IPS DF 19.7 (cell line): Measurements from ENCODE around the gene CBLN3.

Experiments used
- DNase-seq: peaks from one replicate; pipeline ENCODE4 v3.0.0-alpha.2; 2013; ENCODE audit warnings: low read depth, low spot score

CBLN3 gene

GRCh38 chr14:24439257-24439656 is 9.8 kb upstream of the CBLN3 start:
- DNase-seq, result no peak

GRCh38 chr14:24438223-24439097 is 9.0 kb upstream of the CBLN3 start:
- DNase-seq, result no peak

GRCh38 chr14:24437736-24438067 is 8.2 kb upstream of the CBLN3 start:
- DNase-seq, result no peak

- no peak for DNase-seq
These were observed 7.7 kb upstream of the CBLN3 start for GRCh38 chr14:24437020-24437735.

- DNase-seq, result no peak
These were observed 7.0 kb upstream of the CBLN3 start for GRCh38 chr14:24436355-24437019.

- DNase-seq, result no peak
These were observed 6.5 kb upstream of the CBLN3 start for GRCh38 chr14:24435998-24436354.

GRCh38 chr14:24435192-24435810 is 5.8 kb upstream of the CBLN3 start:
- DNase-seq, result no peak

- DNase-seq, result no peak
These were observed 5.2 kb upstream of the CBLN3 start for GRCh38 chr14:24434676-24435075.

- no peak for DNase-seq
These were observed 4.6 kb upstream of the CBLN3 start for GRCh38 chr14:24434036-24434435.

GRCh38 chr14:24432259-24433131 is 3.0 kb upstream of the CBLN3 start:
- no peak for DNase-seq

- peak; percentile 89 for DNase-seq
These were observed 2.2 kb upstream of the CBLN3 start for GRCh38 chr14:24431569-24432258.

GRCh38 chr14:24430682-24431568 is 1.5 kb upstream of the CBLN3 start:
- DNase-seq, result no peak

- DNase-seq, result no peak
These were observed 744 bp upstream of the CBLN3 start for GRCh38 chr14:24430143-24430681.

GRCh38 chr14:24428628-24429394 is 657 bp downstream of the CBLN3 start:
- no peak for DNase-seq

- DNase-seq, result no peak
These were observed 1.6 kb downstream of the CBLN3 start for GRCh38 chr14:24427537-24428508.

- DNase-seq, result no peak
These were observed 2.4 kb downstream of the CBLN3 start for GRCh38 chr14:24426912-24427536.
